Left lung (tissue), 10 donors: ENCODE results near the gene MX1. TPM values are rescaled to one million over a fixed set of nuclear protein-coding genes. Genes with fewer than 3 reads are reported as not detected.

Experiments used
- ATAC-seq: fragments of 200-7000 bp; cut with Tn5 transposase; one replicate; pipeline ENCODE4 v1.9.1; 2020; ENCODE audit warnings: moderate library complexity
- DNase-seq, 4 donors: peaks; one replicate each; pipeline ENCODE4 v3.0.0-alpha.2; 2013 to 2020
- H3K27ac ChIP-seq, 2 donors: fragments of 200-600 bp; sonication (generic) in 1 of 2; one replicate each; pipeline versions ENCODE4 v1.5.0 to v1.8.0; 2020 to 2021
- H3K27me3 ChIP-seq, 2 donors: fragments of 200-600 bp; sonication (generic) in 1 of 2; one replicate each; pipeline versions ENCODE4 v1.5.0 to v1.8.0; 2020 to 2021
- H3K36me3 ChIP-seq, 2 donors: fragments of 200-600 bp; sonication (generic) in 1 of 2; one replicate each; pipeline versions ENCODE4 v1.5.0 to v1.8.0; 2020 to 2021
- H3K4me1 ChIP-seq, 2 donors: fragments of 200-600 bp; one replicate each; pipeline ENCODE4 v1.8.0; 2021
- H3K4me3 ChIP-seq, 2 donors: fragments of 200-600 bp; sonication (generic) in 1 of 2; one replicate each; pipeline versions ENCODE4 v1.5.0 to v1.8.0; 2020 to 2021; ENCODE audit warnings: mild to moderate bottlenecking in 1 of 2
- H3K9me3 ChIP-seq, 2 donors: fragments of 200-600 bp; sonication (generic) in 1 of 2; one replicate each; pipeline versions ENCODE4 v1.5.0 to v1.8.0; 2020 to 2021
- CTCF ChIP-seq, 2 donors: fragments of 200-600 bp; sonication (generic) in 1 of 2; IDR thresholded peaks; one replicate each; pipeline versions ENCODE4 v1.5.0 to v1.8.0; 2021; ENCODE audit warnings: antibody characterized with exemption in 2 of 2
- intact Hi-C, 2 donors: fragments of 100-400 bp; cut with DNase I; formaldehyde crosslinking; loops; one replicate each; pipeline versions ENCODE4 v1.11.2 to v1.14.2; 2022
- polyA plus RNA-seq, 6 donors: library from polyadenylated mRNA; unstranded; fragments of 120-200 nt; gene quantifications; one replicate each; pipeline ENCODE4 v1.2.1, GENCODE V29; 2013; ENCODE audit not compliant: insufficient read length in 6 of 6
- total RNA-seq, 2 donors: library from RNA; stranded (reverse); fragmentation: NEBNext Ultra II Directional; extraction: Animal tissue kit (Norgen Biotek cat#: 25700); gene quantifications; one replicate each; pipeline ENCODE4 v1.2.1, GENCODE V29; 2021
- donor health status: DM: no; HTN: yes; CAD: no.
- donor health status: DM: no; HTN: no; CAD: no.

MX1 gene
- total and polyA plus RNA-seq, 8 donors: 6.0 to 66.3 (median 9.2) TPM

- intact Hi-C loops: no loop called here
- no peak for DNase-seq
- no peak for ATAC-seq
- H3K36me3 ChIP-seq: peaks cover 0 to 6% of the 10 kb centered on the region in 2 donors
- no peaks in the 10 kb centered on the region for H3K9me3 ChIP-seq
- peaks cover 10 to 23% of the 10 kb centered on the region in 2 donors for H3K4me1 ChIP-seq
- no peak overlapping the region for H3K4me3 ChIP-seq
- no peak overlapping the region for H3K27ac ChIP-seq
- TF ChIP-seq CTCF (IDR thresholded peaks at IDR 0.05): no peak
- H3K27me3 ChIP-seq: no peaks in the 10 kb centered on the region
Observed at GRCh38 chr21:41483415-41483814, 57.4 kb downstream of the MX1 start.

- peaks cover 0 to 12% of the 10 kb centered on the region in 2 donors for H3K36me3 ChIP-seq
- ATAC-seq: no peak
- no peaks in the 10 kb centered on the region for H3K27me3 ChIP-seq
- H3K9me3 ChIP-seq: no peaks in the 10 kb centered on the region
- no peak overlapping the region for H3K27ac ChIP-seq
- intact Hi-C loops: no loop called here
- DNase-seq: no peak
- H3K4me1 ChIP-seq: peaks cover 10 to 23% of the 10 kb centered on the region in 2 donors
- H3K4me3 ChIP-seq: no peak overlapping the region
- TF ChIP-seq CTCF (IDR thresholded peaks at IDR 0.05): no peak
Observed at GRCh38 chr21:41483973-41484372, 57.9 kb downstream of the MX1 start.

GRCh38 chr21:41487082-41487481, 61.0 kb downstream of the MX1 start:
- ATAC-seq (no peak), DNase-seq (no peak)
- Histone ChIP-seq H3K36me3 (peaks cover 0 to 15% of the 10 kb centered on the region in 2 donors), H3K4me1 (peaks cover 1 to 11% of the 10 kb centered on the region in 2 donors), H3K27ac (peak overlapping the region in 1 of 2 donors; percentile 76), H3K9me3 (no peaks in the 10 kb centered on the region), H3K27me3 (no peaks in the 10 kb centered on the region), H3K4me3 (no peak overlapping the region)
- intact Hi-C loops: no loop called here
- no peak for TF ChIP-seq CTCF (IDR thresholded peaks at IDR 0.05)

GRCh38 chr21:41488080-41488479, 62.0 kb downstream of the MX1 start:
- H3K9me3 ChIP-seq: no peaks in the 10 kb centered on the region
- no peak overlapping the region for H3K4me3 ChIP-seq
- peaks cover 0 to 15% of the 10 kb centered on the region in 2 donors for H3K36me3 ChIP-seq
- intact Hi-C loops: no loop called here
- no peak for TF ChIP-seq CTCF (IDR thresholded peaks at IDR 0.05)
- no peak overlapping the region for H3K27ac ChIP-seq
- ATAC-seq: no peak
- no peak for DNase-seq
- H3K27me3 ChIP-seq: no peaks in the 10 kb centered on the region
- H3K4me1 ChIP-seq: peaks cover 0 to 11% of the 10 kb centered on the region in 2 donors

- H3K4me1 ChIP-seq: peaks cover 0 to 5% of the 10 kb centered on the region in 2 donors
- H3K4me3 ChIP-seq: no peak overlapping the region
- H3K27me3 ChIP-seq: no peaks in the 10 kb centered on the region
- intact Hi-C loops: no loop called here
- H3K9me3 ChIP-seq: no peaks in the 10 kb centered on the region
- no peak for ATAC-seq
- DNase-seq: no peak
- peaks cover 0 to 15% of the 10 kb centered on the region in 2 donors for H3K36me3 ChIP-seq
- TF ChIP-seq CTCF (IDR thresholded peaks at IDR 0.05): no peak
- no peak overlapping the region for H3K27ac ChIP-seq
Observed at GRCh38 chr21:41489329-41489728, 63.3 kb downstream of the MX1 start.
